Neural crest cell (in vitro differentiated cells): ENCODE data around the gene SPATA32. TPM values are rescaled to one million over a fixed set of nuclear protein-coding genes. Genes with fewer than 3 reads are reported as not detected.
A peak's percentile ranks its signal among the peaks of the same experiment; 100 is the strongest.

Source experiments
- DNase-seq: peaks from one replicate; pipeline ENCODE4 v3.0.0; 2021; ENCODE audit warnings: low read depth, mixed read lengths, low spot score
- H3K27ac Mint-ChIP-seq: one replicate; pipeline ENCODE4 v1.8.0; 2021; ENCODE audit warnings: mild to moderate bottlenecking, mixed read lengths; ENCODE audit not compliant: unreplicated experiment
- H3K27me3 Mint-ChIP-seq: 2 replicates; pipeline ENCODE4 v1.8.0; 2021; ENCODE audit warnings: low read depth, mild to moderate bottlenecking, mixed read lengths
- H3K36me3 Mint-ChIP-seq: 2 replicates; pipeline ENCODE4 v1.8.0; 2021; ENCODE audit warnings: low read depth, mild to moderate bottlenecking, mixed read lengths
- H3K4me1 Mint-ChIP-seq: 2 replicates; pipeline ENCODE4 v1.8.0; 2021; ENCODE audit warnings: mixed read lengths
- H3K4me3 Mint-ChIP-seq: one replicate; pipeline ENCODE4 v1.8.0; 2021; ENCODE audit warnings: mild to moderate bottlenecking, mixed read lengths
- H3K9me3 Mint-ChIP-seq: 2 replicates; pipeline ENCODE4 v1.8.0; 2021; ENCODE audit warnings: mixed read lengths
- total RNA-seq: library from RNA; stranded (reverse); gene quantifications from 2 replicates; pipeline ENCODE4 v1.2.1, GENCODE V29; 2021
- TF ChIP-seq, protein P1 (sequence below): fragments of 200-600 bp; sonication (generic); conservative IDR thresholded peaks from 2 replicates; pipeline ENCODE4 v1.5.0; 2021; ENCODE audit warnings: antibody characterized with exemption, mild to moderate bottlenecking

The SPATA32 gene
- total RNA-seq, 1 donor from 2014 or later, result 0.23 TPM

GRCh38 chr17:45271603-45272002 lies 9.7 kb upstream of the SPATA32 start:
- no peak for DNase-seq
- Mint-ChIP-seq H3K27ac (no peak overlapping the region), H3K4me3 (no peak overlapping the region), H3K36me3 (peaks cover 6% of the 10 kb centered on the region), H3K27me3 (no peaks in the 10 kb centered on the region), H3K9me3 (no peaks in the 10 kb centered on the region), H3K4me1 (no peaks in the 10 kb centered on the region)
- TF ChIP-seq, protein P1, sequence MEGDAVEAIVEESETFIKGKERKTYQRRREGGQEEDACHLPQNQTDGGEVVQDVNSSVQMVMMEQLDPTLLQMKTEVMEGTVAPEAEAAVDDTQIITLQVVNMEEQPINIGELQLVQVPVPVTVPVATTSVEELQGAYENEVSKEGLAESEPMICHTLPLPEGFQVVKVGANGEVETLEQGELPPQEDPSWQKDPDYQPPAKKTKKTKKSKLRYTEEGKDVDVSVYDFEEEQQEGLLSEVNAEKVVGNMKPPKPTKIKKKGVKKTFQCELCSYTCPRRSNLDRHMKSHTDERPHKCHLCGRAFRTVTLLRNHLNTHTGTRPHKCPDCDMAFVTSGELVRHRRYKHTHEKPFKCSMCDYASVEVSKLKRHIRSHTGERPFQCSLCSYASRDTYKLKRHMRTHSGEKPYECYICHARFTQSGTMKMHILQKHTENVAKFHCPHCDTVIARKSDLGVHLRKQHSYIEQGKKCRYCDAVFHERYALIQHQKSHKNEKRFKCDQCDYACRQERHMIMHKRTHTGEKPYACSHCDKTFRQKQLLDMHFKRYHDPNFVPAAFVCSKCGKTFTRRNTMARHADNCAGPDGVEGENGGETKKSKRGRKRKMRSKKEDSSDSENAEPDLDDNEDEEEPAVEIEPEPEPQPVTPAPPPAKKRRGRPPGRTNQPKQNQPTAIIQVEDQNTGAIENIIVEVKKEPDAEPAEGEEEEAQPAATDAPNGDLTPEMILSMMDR, result no peak

DNA sequence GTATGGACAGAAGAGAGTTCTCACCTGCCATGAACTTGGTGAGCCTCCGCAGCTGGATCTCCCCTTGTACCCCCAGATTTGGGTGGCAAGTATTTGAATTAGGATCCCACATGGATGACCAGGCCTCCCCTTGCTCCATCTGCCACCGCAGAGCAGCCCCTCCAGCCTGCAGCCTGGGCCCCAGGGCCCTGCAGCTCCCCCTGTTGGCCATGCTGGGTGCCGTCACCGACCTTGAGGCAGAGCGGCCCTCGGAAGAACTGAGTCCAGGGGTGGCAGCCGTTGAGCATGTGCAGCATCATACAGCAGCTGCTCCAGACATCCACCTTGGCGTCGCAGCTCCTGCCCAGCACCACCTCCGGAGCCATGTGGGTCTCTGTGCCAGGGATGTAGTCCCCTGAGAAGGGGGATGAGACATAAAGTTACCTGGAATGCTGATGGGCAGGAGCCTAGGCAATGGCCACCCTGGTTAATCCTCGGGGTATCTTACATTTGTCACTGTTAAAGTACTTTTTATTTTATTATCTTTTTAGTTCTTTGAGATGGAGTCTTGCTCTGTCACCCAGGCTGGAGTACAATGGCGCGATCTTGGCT lies 9.0 kb upstream of the SPATA32 start:
- Mint-ChIP-seq H3K36me3 (peaks cover 6% of the 10 kb centered on the region), H3K4me1 (no peaks in the 10 kb centered on the region), H3K9me3 (no peaks in the 10 kb centered on the region), H3K4me3 (no peak overlapping the region), H3K27me3 (no peaks in the 10 kb centered on the region), H3K27ac (no peak overlapping the region)
- TF ChIP-seq, protein P1, result peak; percentile 63
- DNase-seq, result peak; percentile 34

GRCh38 chr17:45269912-45270311 lies 8.0 kb upstream of the SPATA32 start:
- Mint-ChIP-seq H3K27ac (no peak overlapping the region), H3K9me3 (no peaks in the 10 kb centered on the region), H3K36me3 (peaks cover 6% of the 10 kb centered on the region), H3K27me3 (no peaks in the 10 kb centered on the region), H3K4me3 (no peak overlapping the region), H3K4me1 (no peaks in the 10 kb centered on the region)
- TF ChIP-seq, protein P1, result no peak
- no peak for DNase-seq

DNA sequence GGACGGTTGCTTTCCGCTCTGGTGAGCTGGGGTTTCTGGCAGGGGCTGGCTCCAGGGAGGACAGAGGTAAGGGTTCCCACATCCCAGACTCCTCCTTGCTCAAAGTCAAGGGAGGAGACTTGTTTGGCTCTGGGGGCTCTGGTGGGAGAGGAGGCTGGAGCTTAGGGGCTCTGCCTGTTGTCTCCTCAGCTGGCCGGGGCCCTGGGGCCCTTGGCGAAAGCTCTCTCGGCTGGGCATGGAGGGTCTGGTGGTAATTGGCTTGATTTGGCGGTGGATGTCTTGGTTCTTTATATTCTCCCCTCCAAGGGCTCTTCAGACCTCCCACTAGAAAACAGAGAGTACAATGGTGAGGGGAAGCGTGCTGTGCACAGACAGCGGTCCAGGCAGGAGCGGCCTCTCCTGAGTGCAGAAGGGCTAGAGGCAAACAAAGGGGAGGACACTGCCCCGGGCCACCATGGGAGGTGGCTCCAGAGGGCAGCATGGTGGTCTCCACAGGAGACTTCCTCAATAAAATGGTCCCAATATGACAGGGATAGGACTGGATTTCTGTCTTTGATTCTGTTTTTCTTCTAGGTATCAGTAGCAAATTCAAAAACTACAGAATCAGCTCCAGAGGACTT lies 5.7 kb upstream of the SPATA32 start:
- no peak for DNase-seq
- TF ChIP-seq, protein P1, result no peak
- Mint-ChIP-seq H3K4me1 (peaks cover 6% of the 10 kb centered on the region), H3K36me3 (peaks cover 6% of the 10 kb centered on the region), H3K27me3 (peaks cover 2% of the 10 kb centered on the region), H3K4me3 (no peak overlapping the region), H3K9me3 (no peaks in the 10 kb centered on the region), H3K27ac (no peak overlapping the region)

DNA sequence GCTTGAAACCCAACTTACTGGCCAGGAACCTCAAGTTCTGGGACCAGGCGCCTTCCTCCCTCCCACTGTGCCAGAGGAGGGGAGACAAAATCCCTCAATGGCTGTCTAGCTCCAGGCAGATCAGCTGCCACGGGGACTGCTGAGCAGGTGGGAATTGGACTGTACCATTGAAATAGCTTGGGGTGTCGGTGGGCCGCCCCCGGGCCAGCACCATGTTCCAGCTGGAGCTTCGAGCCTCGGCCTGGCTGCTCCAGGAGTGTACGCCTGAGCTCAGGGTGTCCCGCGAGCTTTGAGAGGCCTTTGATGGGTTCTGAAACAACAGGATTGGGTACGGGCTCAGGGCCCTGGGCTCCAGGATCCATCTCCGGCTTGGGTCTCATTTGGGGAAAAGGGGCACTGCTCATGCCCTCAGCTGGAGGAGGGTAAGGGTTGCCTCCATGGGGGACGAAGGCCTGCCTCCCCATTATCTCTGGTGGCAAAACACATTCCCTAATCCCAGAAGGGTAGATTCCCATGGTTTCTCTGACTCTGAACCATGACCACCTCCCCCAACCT lies 4.6 kb upstream of the SPATA32 start:
- Mint-ChIP-seq H3K36me3 (peaks cover 6% of the 10 kb centered on the region), H3K27me3 (peaks cover 3% of the 10 kb centered on the region), H3K27ac (no peak overlapping the region), H3K9me3 (no peaks in the 10 kb centered on the region), H3K4me3 (no peak overlapping the region), H3K4me1 (peaks cover 6% of the 10 kb centered on the region)
- TF ChIP-seq, protein P1, result no peak
- no peak for DNase-seq
